Activated naive CD8-positive, alpha-beta T cell treated with anti-CD3 and anti-CD28 coated beads, Interleukin-2, amount 10 ng/mL, durations not matched to agents 7 days and 5 days (primary cell): ENCODE measurements around the gene EPAS1. TPM values are rescaled to one million over a fixed set of nuclear protein-coding genes. Genes with fewer than 3 reads are reported as not detected.

Source experiments
- ATAC-seq: fragments of 150-1000 bp; cut with Tn5 transposase; one replicate; pipeline ENCODE4 v1.10.0; 2021; ENCODE audit warnings: low read depth, moderate library complexity
- POLR2A ChIA-PET: fragments of 350-600 bp; sonication (Branson Sonifier 250); formaldehyde crosslinking; loops from one replicate; lab custom pipeline; 2021; ENCODE audit warnings: antibody characterized with exemption; lab: Charles Lee
- DNase-seq: peaks from one replicate; pipeline ENCODE4 v3.0.0; 2021
- H3K27ac Mint-ChIP-seq: one replicate; pipeline ENCODE4 v1.8.0; 2022; ENCODE audit warnings: mild to moderate bottlenecking, mixed read lengths
- H3K27me3 Mint-ChIP-seq: one replicate; pipeline ENCODE4 v1.8.0; 2022; ENCODE audit warnings: mild to moderate bottlenecking, moderate library complexity, mixed read lengths
- H3K36me3 Mint-ChIP-seq: one replicate; pipeline ENCODE4 v1.8.0; 2021; ENCODE audit warnings: mild to moderate bottlenecking, mixed read lengths
- H3K4me1 Mint-ChIP-seq: one replicate; pipeline ENCODE4 v1.8.0; 2021; ENCODE audit warnings: mixed read lengths
- H3K4me3 Mint-ChIP-seq: one replicate; pipeline ENCODE4 v1.8.0; 2022; ENCODE audit warnings: mild to moderate bottlenecking, moderate library complexity, mixed read lengths
- H3K9me3 Mint-ChIP-seq: one replicate; pipeline ENCODE4 v1.8.0; 2021; ENCODE audit warnings: mixed read lengths
- total RNA-seq, 2 experiments: library from RNA; stranded (reverse); gene quantifications; one replicate each; pipeline ENCODE4 v1.2.3, GENCODE V29; 2021

EPAS1 gene
- total RNA-seq, 2 experiments from 2014 or later, result 11.7 to 13.1 TPM

DNA sequence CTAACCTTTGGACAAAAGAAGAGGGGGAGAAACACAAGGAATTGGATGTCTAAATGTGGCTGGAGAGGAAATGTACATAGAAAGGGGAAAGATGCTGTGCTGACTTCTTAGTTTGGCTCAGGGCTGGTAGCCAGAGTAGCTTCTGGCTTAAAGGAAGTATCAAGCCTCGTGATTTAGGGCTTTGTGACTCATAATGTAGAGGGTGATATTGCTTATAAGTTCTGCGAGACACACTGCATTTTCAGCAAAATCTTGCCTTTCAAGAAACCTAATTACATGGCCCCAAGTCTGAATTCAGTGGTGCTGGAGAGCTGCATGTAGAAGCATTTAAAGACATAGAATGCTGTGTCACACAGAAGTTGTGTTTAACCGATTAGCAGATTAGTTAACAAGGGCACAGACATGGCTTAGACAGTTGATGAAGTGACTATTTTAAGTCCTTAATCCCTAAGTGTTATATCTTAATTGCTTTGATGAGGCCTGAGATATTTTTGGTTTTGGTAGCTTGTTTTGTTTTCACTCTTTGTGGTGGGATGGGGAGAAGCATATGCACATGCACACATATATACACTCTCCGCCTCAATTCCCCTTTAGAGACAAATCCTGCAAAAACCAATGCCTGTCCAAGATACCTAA, 66.4 kb downstream of the EPAS1 start:
- Mint-ChIP-seq H3K4me3 (peak overlapping the region; percentile 9), H3K4me1 (peaks cover 44% of the 10 kb centered on the region), H3K9me3 (peaks cover 2% of the 10 kb centered on the region), H3K27me3 (peaks cover 4% of the 10 kb centered on the region), H3K36me3 (peaks cover 10% of the 10 kb centered on the region), H3K27ac (peak overlapping the region; percentile 14)
- POLR2A ChIA-PET, result interaction anchor here (1.0 to 1.4 kb wide), 2 partner anchors 61 to 67 kb away, joined by 5 to 6 read pairs; partner anchors contain the start of gene EPAS1
- ATAC-seq (peak; percentile 84), DNase-seq (no peak)

DNA sequence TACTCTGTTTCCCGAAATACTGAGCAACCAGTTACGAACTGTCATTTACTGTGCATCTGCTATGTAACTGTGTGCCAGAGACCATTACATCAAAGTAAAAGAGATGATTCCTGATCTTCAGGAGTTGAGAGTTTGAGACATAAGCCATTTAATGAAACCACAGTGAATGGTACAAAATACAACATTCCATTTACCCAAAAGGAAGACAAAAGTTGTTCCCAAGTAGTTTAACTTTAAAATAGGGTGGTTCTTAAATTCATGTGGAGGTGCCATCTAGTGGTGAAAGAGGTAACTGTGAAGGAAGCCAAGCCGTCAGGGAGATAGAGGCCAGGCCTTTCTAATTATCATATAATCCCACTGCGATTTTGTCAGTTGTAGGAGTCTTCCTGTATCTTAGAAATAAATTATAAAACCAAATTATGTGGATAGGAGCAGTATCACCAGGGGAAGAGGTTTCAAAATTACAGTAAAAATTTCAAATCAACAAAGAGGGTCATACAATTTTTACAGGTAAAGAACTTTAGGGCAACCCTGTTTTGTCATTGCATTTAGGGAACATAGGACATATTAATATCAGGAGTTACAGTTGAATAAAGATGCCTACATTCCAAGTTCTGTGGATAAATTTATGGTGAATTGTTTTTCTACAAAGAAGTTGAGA, 67.7 kb downstream of the EPAS1 start:
- Mint-ChIP-seq H3K4me3 (no peak overlapping the region), H3K4me1 (peaks cover 55% of the 10 kb centered on the region), H3K27me3 (peaks cover 4% of the 10 kb centered on the region), H3K36me3 (peaks cover 12% of the 10 kb centered on the region), H3K9me3 (no peaks in the 10 kb centered on the region), H3K27ac (no peak overlapping the region)
- POLR2A ChIA-PET, result no interaction called here
- no peak for ATAC-seq
- no peak for DNase-seq

GRCh38 chr2:46365913-46366667, 68.9 kb downstream of the EPAS1 start:
- no peak overlapping the region for H3K27ac Mint-ChIP-seq
- no peak for ATAC-seq
- POLR2A ChIA-PET, result no interaction called here

GRCh38 chr2:46366668-46367052, 69.5 kb downstream of the EPAS1 start:
- Mint-ChIP-seq H3K36me3 (peaks cover 12% of the 10 kb centered on the region), H3K27me3 (peaks cover 6% of the 10 kb centered on the region), H3K9me3 (no peaks in the 10 kb centered on the region), H3K4me3 (no peak overlapping the region), H3K27ac (no peak overlapping the region), H3K4me1 (peaks cover 53% of the 10 kb centered on the region)
- POLR2A ChIA-PET, result no interaction called here
- no peak for ATAC-seq
- no peak for DNase-seq

More at GRCh38 chr2:46365913-46366667, 68.9 kb downstream of the EPAS1 start:
- Mint-ChIP-seq H3K4me3 (no peak overlapping the region), H3K4me1 (peaks cover 58% of the 10 kb centered on the region), H3K36me3 (peaks cover 14% of the 10 kb centered on the region), H3K27me3 (peaks cover 4% of the 10 kb centered on the region), H3K9me3 (no peaks in the 10 kb centered on the region)
- DNase-seq, result no peak

DNA sequence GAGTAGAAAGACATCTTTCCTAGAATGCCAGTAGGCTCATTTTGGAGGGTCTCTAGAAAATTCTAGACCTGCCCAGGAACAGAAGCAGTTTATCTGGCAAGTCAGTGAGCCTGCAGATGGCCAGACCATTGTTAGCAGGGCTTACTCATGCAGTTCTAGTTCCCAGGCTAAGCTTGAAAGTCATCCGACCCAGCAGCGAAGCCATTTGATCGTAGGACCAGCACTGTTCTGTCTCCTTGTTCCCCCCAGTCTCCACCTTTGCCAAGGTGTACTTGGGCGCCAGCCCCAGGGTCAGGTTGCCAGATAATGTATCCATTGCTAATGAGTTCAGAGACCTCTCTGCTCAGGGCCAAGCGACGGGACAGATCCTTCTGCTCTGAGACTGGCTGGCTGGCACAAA, 70.1 kb downstream of the EPAS1 start:
- Mint-ChIP-seq H3K36me3 (peaks cover 15% of the 10 kb centered on the region), H3K4me3 (no peak overlapping the region), H3K27me3 (peaks cover 6% of the 10 kb centered on the region), H3K27ac (no peak overlapping the region), H3K4me1 (peaks cover 48% of the 10 kb centered on the region), H3K9me3 (no peaks in the 10 kb centered on the region)
- ATAC-seq, result no peak
- DNase-seq, result no peak
- POLR2A ChIA-PET, result no interaction called here

GRCh38 chr2:46368401-46368800, 71.2 kb downstream of the EPAS1 start:
- Mint-ChIP-seq H3K4me3 (no peak overlapping the region), H3K36me3 (peaks cover 15% of the 10 kb centered on the region), H3K27me3 (peaks cover 6% of the 10 kb centered on the region), H3K27ac (no peak overlapping the region), H3K9me3 (peaks cover 2% of the 10 kb centered on the region), H3K4me1 (peaks cover 37% of the 10 kb centered on the region)
- no peak for DNase-seq
- POLR2A ChIA-PET, result interaction anchor here (0.6 kb wide), 1 partner anchor 169 kb away, joined by 3 read pairs; no protein-coding TSS in a partner anchor
- no peak for ATAC-seq

DNA sequence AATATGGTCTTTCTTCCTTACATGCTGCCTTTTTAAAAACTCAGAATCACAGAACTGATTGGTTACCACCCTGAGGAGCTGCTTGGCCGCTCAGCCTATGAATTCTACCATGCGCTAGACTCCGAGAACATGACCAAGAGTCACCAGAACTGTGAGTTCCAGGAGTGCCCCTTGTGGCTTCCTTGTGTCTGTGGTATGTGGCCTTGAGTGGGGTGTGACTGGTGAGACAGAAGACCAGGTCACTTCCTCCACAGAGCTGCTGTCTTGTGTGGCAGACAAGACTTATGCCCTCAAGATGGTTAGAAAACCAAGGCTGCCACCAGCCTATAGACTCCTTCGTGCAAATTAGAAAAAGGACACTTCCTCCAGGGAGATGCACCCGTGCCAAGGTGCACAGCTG, 72.6 kb downstream of the EPAS1 start:
- Mint-ChIP-seq H3K27me3 (peaks cover 8% of the 10 kb centered on the region), H3K4me1 (peaks cover 26% of the 10 kb centered on the region), H3K27ac (peak overlapping the region; percentile 37), H3K4me3 (peak overlapping the region; percentile 5), H3K9me3 (peaks cover 2% of the 10 kb centered on the region), H3K36me3 (peaks cover 15% of the 10 kb centered on the region)
- POLR2A ChIA-PET, result no interaction called here
- ATAC-seq, result peak; percentile 78
- no peak for DNase-seq

- POLR2A ChIA-PET, result no interaction called here
- Mint-ChIP-seq H3K9me3 (peaks cover 2% of the 10 kb centered on the region), H3K4me3 (no peak overlapping the region)
These were observed 74.6 kb downstream of the EPAS1 start for GRCh38 chr2:46371854-46372253.

GRCh38 chr2:46372475-46372874, 75.3 kb downstream of the EPAS1 start:
- Mint-ChIP-seq H3K36me3 (peaks cover 15% of the 10 kb centered on the region), H3K9me3 (peaks cover 2% of the 10 kb centered on the region), H3K27me3 (peaks cover 5% of the 10 kb centered on the region), H3K4me3 (no peak overlapping the region), H3K27ac (no peak overlapping the region), H3K4me1 (peaks cover 23% of the 10 kb centered on the region)
- no peak for ATAC-seq
- no peak for DNase-seq
- POLR2A ChIA-PET, result no interaction called here

More at GRCh38 chr2:46371854-46372253, 74.6 kb downstream of the EPAS1 start:
- no peak for ATAC-seq
- H3K36me3 Mint-ChIP-seq, result peaks cover 15% of the 10 kb centered on the region
- DNase-seq, result no peak
- peaks cover 5% of the 10 kb centered on the region for H3K27me3 Mint-ChIP-seq
- peaks cover 23% of the 10 kb centered on the region for H3K4me1 Mint-ChIP-seq
- H3K27ac Mint-ChIP-seq, result no peak overlapping the region

DNA sequence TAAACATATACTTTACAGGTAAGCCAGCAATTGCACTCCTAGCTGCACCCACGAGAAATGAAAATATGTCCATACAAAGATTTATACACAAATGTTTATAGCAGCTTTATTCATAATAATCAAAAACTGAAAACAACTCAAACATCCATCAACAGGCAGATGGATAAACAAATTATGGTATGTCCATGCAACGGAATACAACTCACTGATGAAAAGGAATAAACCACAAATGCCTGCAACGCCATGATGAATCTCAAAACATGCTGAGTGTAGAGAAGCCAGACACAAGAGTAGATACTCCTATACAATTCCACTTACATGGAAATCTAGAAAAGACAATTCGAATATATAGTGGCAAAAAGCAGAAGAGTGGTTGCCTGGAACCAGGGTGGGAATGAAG, 76.0 kb downstream of the EPAS1 start:
- DNase-seq, result no peak
- no peak for ATAC-seq
- Mint-ChIP-seq H3K27me3 (peaks cover 5% of the 10 kb centered on the region), H3K36me3 (peaks cover 15% of the 10 kb centered on the region), H3K4me3 (no peak overlapping the region), H3K4me1 (peaks cover 18% of the 10 kb centered on the region), H3K27ac (no peak overlapping the region), H3K9me3 (peaks cover 2% of the 10 kb centered on the region)
- POLR2A ChIA-PET, result no interaction called here

DNA sequence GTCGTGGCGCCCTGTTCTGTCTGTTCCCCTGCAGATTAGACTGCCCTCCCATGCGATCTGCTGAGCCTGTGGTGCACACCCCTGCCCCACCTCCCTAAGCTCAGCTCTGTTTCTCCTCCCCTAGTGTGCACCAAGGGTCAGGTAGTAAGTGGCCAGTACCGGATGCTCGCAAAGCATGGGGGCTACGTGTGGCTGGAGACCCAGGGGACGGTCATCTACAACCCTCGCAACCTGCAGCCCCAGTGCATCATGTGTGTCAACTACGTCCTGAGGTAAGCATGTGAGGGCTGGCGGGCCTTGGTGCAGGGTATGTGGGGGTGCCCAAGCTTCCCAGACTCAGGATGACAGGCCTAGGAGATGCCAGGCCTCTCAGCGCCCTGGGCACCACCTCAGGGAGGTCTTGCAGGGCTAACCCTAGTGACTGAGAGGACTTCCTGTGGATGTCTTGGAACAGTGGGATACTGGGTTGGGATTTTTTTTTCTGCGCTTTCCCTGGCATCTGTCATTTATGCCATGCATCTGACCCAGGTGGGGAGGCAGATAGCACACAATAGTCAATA, 78.4 kb downstream of the EPAS1 start:
- Mint-ChIP-seq H3K27ac (no peak overlapping the region), H3K36me3 (peaks cover 8% of the 10 kb centered on the region), H3K4me3 (no peak overlapping the region), H3K9me3 (peaks cover 2% of the 10 kb centered on the region), H3K27me3 (peaks cover 9% of the 10 kb centered on the region), H3K4me1 (no peaks in the 10 kb centered on the region)
- POLR2A ChIA-PET, result no interaction called here
- no peak for ATAC-seq
- no peak for DNase-seq

DNA sequence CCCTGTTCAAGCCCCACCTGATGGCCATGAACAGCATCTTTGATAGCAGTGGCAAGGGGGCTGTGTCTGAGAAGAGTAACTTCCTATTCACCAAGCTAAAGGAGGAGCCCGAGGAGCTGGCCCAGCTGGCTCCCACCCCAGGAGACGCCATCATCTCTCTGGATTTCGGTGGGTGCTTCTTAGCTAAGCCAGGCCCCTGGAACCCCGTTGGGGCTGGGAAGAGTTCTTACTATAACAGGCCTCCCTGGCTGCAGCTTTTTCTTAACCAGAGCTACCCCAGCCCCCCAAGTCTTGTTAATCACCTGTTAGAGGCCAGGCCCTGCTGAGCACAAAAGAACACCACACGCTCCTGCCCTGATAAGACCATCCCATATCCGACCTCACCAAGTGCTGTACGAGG, 79.4 kb downstream of the EPAS1 start:
- H3K9me3 Mint-ChIP-seq, result peaks cover 2% of the 10 kb centered on the region
- no peaks in the 10 kb centered on the region for H3K4me1 Mint-ChIP-seq
- DNase-seq (no peak), ATAC-seq (no peak)
- peaks cover 4% of the 10 kb centered on the region for H3K36me3 Mint-ChIP-seq
- H3K27me3 Mint-ChIP-seq, result peaks cover 8% of the 10 kb centered on the region
- H3K27ac Mint-ChIP-seq, result no peak overlapping the region
- POLR2A ChIA-PET, result no interaction called here
- H3K4me3 Mint-ChIP-seq, result no peak overlapping the region

DNA sequence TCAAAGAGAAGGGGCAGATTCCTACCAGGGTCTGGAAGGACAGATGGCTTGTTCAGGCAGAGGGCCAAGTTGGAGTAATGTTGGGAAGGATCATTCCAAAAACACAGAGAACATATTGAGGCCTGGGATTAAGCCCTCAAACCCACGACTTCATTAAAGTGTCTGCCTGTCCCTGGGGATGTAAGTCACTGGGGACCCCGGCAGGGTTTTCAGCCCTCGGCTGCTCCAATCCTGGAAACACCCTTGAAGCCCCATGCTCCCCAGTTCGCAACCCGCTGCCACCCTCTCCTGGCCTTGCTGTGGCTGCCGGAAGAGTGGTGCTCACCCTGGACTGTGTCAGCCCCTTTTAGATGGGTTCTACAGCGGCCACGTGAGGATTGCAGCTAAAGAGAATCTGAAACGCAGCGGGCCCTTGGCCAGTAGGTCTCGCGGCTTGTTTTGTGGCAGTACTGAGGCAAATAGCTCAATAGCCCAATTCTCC, 79.9 kb downstream of the EPAS1 start:
- POLR2A ChIA-PET, result no interaction called here
- H3K4me1 Mint-ChIP-seq, result no peaks in the 10 kb centered on the region
- no peak overlapping the region for H3K27ac Mint-ChIP-seq
- peaks cover 2% of the 10 kb centered on the region for H3K9me3 Mint-ChIP-seq
- peaks cover 6% of the 10 kb centered on the region for H3K27me3 Mint-ChIP-seq
- DNase-seq (no peak), ATAC-seq (no peak)
- no peak overlapping the region for H3K4me3 Mint-ChIP-seq
- peaks cover 2% of the 10 kb centered on the region for H3K36me3 Mint-ChIP-seq
